A172 (cell line): Measurements from ENCODE around the gene TRIP6. TPM values are rescaled to one million over a fixed set of nuclear protein-coding genes. Genes with fewer than 3 reads are reported as not detected.
A peak's percentile ranks its signal among the peaks of the same experiment; 100 is the strongest.

ENCODE experiments used
- DNase-seq: peaks from one replicate; pipeline ENCODE4 v3.0.0-alpha.2; 2015; ENCODE audit warnings: low spot score
- total RNA-seq: library from RNA; depleted of rRNA; stranded (reverse); fragments of >200 nt; shearing (Covaris generic); gene quantifications from 2 replicates; pipeline ENCODE4 v1.2.3, GENCODE V29; 2014

TRIP6 gene
- total RNA-seq, 1 experiment from 2014 or later = 180 TPM

DNA sequence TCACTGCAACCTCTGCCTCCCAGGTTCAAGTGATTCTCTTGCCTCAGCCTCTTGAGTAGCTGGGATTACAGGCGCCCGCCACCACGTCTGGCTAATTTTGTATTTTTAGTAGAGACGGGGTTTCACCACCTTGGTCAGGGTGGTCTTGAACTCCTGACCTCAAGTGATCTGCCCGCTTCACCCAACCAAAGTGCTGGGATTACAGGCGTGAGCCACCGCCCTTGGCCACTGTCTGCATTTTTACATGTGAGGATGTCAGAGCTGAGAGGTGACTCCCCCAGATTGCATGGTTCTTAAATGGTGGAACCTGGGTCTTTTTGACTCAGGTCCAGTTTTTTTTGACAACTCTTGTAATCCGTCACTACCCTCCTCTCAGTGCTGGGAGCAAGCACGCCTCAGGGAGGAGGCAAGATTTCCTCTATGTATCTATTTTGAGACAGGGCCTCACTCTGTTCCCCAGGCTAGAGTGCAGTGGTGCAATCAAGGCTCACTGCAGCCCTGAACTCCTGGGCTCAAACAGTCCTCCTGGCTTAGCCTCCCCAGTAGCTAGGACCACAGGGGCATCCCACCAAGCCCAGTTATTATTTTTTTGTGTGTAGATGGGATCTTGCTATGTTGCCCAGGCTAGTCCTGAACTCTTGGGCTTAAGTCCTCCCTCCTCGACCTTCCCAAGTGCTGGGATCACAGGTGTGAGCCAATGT lies 6.6 kb downstream of the TRIP6 start:
- no peak for DNase-seq

DNA sequence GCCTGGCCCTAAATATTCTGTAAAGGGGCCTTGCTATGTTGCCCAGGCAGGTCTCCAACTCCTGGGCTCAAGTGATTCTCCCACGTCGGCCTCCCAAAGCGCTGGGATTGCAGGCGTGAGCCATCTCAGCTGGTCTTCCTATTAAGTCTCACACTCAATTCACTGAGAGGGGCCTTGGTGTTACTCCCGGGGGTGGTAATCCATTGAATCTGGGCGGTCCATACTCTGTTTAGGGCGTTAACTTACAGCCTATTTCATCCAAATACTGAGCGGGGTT lies 7.1 kb downstream of the TRIP6 start:
- DNase-seq = no peak

- peak; percentile 94 for DNase-seq
Observed at GRCh38 chr7:100874577-100875355, 7.6 kb downstream of the TRIP6 start, which contains the start of gene SRRT. SRRT (plus strand) TSS chr7:100875103; CDS start chr7:100875591, 488 bp downstream.

DNA sequence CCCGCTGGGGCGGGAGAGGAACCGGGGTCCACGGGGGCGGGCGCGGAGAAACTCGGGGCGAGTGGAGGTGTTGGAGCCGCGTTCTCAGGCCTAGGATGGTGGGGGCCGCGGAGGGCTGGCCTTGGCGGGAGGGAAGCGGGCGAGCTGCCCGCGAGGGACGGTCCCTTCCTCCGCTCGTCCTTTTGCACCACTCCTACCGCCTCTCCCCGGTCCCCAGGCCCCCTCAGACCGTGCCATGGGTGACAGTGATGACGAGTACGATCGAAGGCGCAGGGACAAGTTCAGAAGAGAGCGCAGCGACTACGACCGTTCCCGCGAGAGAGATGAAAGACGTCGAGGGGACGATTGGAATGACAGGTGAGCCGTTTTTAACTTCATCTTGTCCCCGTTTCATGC lies 8.2 kb downstream of the TRIP6 start:
- peak; percentile 27 for DNase-seq

DNA sequence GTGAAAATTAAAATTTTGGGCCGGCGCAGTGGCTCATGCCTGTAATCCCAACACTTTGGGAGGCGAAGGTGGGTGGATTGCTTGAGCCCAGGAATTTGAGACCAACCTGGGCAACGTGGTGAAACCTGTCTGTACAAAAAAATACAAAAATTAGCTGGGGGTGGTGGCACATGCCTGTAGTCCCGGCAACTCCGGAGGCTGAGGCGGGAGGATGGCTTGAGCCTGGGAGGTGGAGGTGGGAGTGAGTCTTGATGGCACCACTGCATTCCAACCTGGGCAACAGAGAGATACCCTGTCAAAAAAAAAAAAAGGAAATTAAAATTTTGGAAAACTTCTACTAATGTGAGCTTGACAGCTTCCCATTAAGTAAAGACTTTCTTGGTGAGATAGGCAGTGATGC lies 10.8 kb downstream of the TRIP6 start:
- DNase-seq = no peak

DNA sequence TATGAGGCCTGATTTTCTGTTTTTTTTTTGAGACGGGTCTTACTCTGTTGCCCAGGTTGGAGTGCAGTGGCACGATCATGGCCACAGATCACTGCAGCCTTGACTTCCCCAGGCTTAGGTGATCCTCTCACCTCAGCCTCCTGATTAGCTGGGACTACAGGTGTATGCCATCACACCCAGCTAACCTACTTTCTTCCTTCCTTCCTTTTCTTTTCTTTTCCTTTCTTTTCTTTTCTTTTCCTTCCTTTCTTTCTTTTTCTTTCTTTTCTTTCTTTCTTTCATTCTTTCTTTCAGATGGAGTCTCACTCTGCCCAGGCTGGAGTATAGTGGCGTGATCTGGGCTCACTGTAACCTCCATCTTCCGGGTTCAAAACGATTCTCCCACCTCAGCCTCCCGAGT lies 11.5 kb downstream of the TRIP6 start:
- no peak for DNase-seq

DNA sequence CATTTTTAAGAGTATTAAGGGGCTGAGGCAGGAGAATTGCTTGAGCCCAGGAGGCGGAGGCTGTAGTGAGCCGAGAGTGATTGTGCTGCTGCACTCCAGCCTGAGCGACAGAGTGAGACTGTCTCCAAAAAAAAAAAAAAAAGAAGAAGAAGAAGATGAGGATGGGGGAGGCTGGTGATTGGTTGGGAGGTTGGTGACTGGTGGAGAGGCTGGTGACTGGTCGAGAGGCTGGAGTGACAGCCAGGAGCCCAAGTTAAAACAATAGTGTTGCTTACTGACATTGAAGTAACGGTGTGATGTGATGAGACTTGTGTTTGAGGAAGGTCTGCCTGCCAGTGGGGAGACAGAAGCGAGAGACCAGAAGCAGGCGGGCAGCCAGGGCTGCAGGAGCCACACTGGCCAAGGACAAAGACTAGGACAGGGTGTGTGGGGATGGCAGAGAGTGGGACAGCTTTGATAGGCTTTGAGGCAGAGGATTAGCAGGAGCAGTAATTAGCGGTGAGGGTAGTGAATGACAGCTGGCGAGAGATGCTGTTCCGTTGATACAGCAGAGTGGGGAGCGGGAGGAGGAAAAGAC lies 12.6 kb downstream of the TRIP6 start:
- no peak for DNase-seq

GRCh38 chr7:100880645-100881044 lies 13.5 kb downstream of the TRIP6 start:
- DNase-seq = no peak

DNA sequence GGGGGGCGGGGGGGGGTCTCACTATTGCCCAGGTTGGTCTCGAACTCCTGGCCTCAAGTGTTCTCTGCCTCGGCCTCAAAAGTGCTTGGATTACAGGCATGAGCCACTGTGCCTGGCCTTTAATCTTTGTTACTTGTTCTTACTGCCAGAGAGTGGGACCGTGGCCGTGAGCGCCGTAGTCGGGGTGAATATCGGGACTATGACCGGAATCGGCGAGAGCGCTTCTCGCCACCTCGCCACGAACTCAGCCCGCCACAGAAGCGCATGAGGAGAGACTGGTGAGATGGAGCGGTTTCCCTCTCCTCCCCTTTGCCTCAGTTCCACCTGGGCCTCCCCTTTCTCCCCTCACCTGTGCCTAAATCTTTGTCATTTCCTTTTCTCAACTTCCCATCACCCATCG lies 13.9 kb downstream of the TRIP6 start:
- DNase-seq = no peak

DNA sequence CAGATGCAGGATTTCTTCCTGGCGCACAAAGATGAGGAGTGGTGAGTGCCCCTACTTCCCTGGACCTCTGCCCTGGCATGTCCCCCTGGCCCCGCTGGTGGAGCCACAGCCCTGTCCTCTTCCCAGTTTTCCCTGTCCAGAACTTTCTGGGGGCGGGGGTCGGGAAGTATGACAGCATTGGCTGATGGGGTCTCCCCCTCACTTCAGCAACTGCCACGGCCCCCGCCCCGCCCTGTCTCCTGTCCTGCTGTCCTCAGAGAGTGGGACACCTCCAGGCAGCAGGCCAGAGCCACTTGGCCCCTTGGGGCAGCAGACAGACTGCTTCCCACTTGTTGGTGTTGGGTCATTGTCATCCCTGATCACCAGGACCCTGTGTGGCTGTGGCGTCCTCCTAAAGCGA lies 15.0 kb downstream of the TRIP6 start:
- no peak for DNase-seq

DNA sequence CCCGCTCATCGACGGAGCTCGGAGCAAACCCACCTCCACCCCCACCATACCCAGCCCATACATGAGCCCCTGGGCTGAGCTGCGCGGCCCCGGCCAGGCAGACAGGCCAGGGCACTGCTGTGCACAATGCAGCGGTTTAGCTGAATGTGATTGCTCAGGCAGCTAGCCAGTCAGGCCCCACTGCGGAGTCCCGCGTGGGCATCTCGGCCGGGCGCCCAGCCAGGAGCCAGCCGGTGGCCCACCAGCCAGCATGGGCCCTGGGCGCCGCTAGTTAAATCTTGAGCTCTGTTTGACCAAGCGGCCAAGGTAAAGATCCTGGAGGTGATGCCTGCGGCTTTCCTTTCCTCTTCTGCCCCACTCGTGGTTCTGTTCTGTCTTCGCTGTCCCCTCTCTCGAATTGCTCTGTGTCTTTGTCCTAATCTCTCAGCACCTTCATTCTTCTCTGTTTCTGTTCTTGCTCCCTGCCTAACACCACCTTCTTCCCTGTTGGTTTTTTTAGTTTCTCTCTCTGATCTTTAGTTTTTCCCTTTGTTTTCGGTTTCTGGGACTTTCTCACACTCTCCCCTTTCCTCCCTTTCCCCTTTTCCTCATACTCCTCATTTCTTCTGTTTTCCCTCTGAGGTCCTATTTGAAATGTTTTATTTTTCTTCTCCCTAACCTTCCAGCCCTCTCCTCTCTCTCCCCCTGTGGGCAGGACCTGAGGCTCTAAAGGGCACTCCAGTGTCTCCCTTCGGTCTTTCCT lies 15.8 kb downstream of the TRIP6 start:
- DNase-seq = no peak

DNA sequence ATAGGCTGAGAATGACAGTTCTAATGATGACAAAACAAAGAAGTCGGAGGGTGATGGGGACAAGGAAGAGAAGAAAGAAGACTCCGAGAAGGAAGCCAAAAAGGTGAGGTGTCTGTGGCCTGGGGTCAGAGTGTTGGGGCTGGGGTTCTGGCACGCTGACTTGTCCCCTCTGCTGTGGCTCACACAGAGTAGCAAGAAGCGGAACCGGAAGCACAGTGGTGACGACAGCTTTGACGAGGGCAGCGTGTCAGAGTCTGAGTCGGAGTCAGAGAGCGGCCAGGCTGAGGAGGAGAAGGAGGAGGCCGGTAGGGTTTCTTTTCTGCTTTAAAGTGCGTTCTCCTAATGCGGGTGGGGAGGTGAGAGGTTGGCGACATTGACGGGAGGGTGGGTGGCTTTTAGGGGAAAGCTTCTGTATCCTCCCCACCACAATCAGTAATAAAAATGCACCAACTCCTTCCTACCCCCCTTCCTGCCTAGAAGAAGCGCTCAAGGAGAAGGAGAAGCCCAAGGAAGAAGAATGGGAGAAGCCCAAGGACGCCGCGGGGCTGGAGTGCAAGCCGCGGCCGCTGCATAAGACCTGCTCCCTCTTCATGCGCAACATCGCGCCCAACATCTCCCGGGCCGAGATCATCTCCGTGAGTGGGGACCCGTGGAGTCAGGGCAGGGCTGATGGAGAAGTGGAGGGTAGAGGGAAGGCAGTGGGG lies 17.7 kb downstream of the TRIP6 start:
- no peak for DNase-seq

- no peak for DNase-seq
Observed at GRCh38 chr7:100885440-100886141, 18.4 kb downstream of the TRIP6 start.

- no peak for DNase-seq
Observed at GRCh38 chr7:100886142-100886935, 19.2 kb downstream of the TRIP6 start.

DNA sequence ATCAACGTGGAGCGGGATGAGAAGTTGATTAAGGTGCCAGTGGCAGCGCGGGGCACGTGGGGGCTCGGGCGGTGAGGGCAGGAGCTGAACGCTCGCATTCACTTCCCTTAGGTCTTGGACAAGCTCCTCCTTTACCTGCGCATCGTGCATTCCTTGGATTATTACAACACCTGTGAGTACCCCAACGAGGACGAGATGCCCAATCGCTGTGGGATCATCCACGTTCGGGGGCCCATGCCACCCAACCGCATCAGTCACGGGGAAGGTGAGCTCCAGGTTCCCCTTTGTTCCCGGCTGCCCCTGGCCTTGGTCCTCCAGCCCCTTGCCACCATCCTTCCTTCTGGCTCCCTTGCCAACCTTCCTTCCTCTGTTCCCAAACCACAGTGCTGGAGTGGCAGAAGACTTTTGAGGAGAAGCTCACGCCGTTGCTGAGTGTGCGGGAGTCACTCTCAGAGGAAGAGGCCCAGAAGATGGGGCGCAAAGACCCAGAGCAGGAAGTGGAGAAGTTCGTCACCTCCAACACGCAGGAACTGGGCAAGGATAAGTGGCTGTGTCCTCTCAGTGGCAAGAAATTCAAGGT lies 19.8 kb downstream of the TRIP6 start:
- DNase-seq = no peak

DNA sequence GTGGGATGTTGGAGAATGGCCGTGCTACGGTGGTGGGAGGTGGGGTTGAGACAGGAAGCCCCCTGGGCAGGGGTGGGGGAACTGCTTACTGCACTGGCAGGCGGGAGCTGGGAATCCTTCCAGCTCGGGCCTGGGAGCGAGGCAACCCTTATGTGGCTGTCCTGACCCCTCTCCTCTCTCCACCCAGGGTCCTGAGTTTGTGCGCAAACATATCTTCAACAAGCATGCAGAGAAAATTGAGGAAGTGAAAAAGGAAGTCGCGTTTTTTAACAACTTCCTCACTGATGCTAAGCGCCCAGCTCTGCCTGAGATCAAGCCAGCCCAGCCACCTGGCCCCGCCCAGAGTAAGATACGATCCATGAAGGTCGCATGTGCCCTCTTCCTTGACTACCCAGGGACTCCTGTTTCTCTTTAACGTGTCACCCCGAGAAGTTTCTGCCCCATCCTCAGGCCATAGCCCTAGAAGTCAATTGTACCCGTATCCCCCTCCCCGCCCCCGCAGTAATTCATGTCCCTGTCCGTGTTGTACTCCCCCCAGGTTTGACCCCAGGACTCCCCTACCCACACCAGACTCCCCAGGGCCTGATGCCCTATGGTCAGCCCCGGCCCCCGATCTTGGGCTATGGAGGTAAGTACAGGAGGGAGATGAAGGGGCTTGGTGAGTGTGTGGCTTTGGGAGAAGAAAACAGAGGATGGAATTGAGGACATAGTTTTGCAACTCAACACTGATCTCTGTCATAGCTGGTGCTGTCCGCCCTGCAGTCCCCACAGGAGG lies 20.5 kb downstream of the TRIP6 start:
- DNase-seq = no peak

DNA sequence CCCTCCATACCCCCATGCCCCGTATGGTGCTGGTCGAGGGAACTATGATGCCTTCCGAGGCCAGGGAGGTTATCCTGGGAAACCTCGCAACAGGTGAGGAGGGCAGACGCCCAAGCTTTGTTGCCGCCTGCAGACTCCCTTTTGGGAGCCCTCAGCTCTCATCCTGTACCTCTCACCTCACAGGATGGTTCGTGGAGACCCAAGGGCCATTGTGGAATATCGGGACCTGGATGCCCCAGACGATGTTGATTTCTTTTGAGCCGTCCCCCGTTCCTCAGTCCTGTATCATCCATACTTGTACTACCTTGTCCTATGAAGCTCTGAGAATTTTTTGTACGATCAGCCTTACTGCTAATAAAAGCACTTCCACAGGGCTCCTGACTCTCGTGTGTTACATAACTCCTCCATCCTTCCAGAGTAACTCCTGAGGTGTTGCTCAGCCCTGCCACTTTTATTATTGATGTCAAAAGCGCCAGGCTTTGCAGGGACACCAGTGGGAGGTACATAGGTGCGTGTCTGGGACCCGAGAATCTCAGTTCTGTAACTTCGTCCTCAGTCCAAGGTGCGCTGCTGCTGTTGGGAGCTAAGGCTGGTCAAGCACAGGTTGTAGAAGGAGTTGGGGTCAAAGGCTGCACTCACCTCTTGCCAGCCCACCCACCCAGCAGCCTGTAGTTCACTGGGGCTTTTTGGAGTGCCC lies 21.3 kb downstream of the TRIP6 start:
- no peak for DNase-seq

DNA sequence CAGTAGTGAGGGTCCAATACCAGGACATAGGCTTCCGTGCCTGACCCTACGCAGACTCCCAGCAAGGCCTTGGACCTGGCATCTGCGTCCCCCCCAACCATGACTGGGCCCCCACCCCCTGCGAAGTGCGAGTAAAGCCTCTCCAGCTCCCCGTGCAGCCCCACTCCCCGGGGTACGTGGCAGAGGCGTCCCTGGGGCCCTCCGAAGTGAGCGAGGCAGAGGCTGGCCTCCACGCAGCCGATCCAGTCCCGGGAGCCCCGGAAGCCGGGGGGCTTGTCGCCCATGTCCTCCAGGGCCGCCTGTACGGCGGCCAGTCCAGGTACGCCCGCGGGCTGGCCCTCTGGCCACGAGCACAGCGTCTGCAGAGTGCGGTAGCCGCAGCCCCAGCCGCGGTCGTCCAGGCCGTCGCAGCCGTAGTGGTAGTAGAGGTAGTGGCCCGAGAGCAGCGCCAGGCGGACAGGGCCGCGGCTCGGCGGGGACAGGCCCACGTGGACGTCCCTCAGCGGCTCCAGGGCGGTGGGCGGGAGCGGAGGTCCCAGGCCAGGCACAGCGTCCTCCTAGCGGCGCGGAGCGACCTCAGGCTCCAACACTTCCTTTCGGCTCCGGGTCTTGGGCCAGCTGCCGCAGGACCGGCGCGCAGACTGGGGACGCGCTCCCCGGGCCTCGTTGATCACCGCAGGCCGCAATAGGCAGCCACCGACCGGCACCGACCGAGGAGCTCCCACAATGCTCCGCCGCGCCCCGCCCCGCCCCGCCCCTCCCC lies 22.0 kb downstream of the TRIP6 start, which contains the start of gene UFSP1:
Gene UFSP1, minus strand, starts transcription at position 728 of the 763 bp plus-strand sequence. Its CDS starts 444 bp downstream, at position 284.
- no peak for DNase-seq
